MM.1S (cell line): ENCODE results near the gene TOE1.

ENCODE experiments used
- CTCF ChIP-seq: fragments of 300-600 bp; sonication (generic); IDR thresholded peaks from 2 replicates; pipeline ENCODE4 v1.5.1; 2016; ENCODE audit warnings: antibody characterized with exemption, low read length, mixed read lengths
- EZH2 ChIP-seq: fragments of 300-600 bp; sonication (generic); optimal IDR thresholded peaks from 2 replicates; pipeline ENCODE3; 2017; ENCODE audit warnings: low read depth, mild to moderate bottlenecking, antibody characterized with exemption, low read length, mixed read lengths
- EZH2phosphoT487 ChIP-seq: fragments of 300-600 bp; sonication (generic); IDR thresholded peaks from 2 replicates; pipeline ENCODE4 v1.6.1; 2018; ENCODE audit warnings: antibody characterized with exemption, low read length

GRCh38 chr1:45345014-45345413 is 5.0 kb downstream of the TOE1 start:
- TF ChIP-seq CTCF (no peak), EZH2 (no peak), EZH2phosphoT487 (no peak)
